ENCODE data around the gene GRID1.
"Not testable (repeated sequence)": the region's sequence is repeated elsewhere in the genome, so short reads cannot be mapped to it uniquely, and the experiment has no call there.

The GRID1 gene

GRCh38 chr10:85983051-85983450 is 383.5 kb downstream of the GRID1 start:
- DNase-seq = no peak
- H3K9me3 Mint-ChIP-seq = no peaks in the 10 kb centered on the region

GRCh38 chr10:85979598-85979997 is 387.0 kb downstream of the GRID1 start:
- DNase-seq (no peak), ATAC-seq (no peak)
- Mint-ChIP-seq H3K4me3 (no peak overlapping the region), H3K4me1 (no peaks in the 10 kb centered on the region), H3K27me3 (peaks cover 17% of the 10 kb centered on the region), H3K27ac (no peak overlapping the region), H3K9me3 (no peaks in the 10 kb centered on the region)

More at GRCh38 chr10:85983051-85983450, 383.5 kb downstream of the GRID1 start:
- H3K4me1 Mint-ChIP-seq = no peaks in the 10 kb centered on the region
- H3K27me3 Mint-ChIP-seq = peaks cover 16% of the 10 kb centered on the region
- H3K27ac Mint-ChIP-seq = no peak overlapping the region
- H3K4me3 Mint-ChIP-seq = no peak overlapping the region
- no peak for ATAC-seq

GRCh38 chr10:85978566-85979358 is 387.8 kb downstream of the GRID1 start:
- Mint-ChIP-seq H3K27me3 (peaks cover 10% of the 10 kb centered on the region), H3K27ac (no peak overlapping the region), H3K4me1 (no peaks in the 10 kb centered on the region), H3K9me3 (no peaks in the 10 kb centered on the region), H3K4me3 (no peak overlapping the region)
- no peak for DNase-seq
- ATAC-seq = no peak

GRCh38 chr10:85977642-85978041 is 389.0 kb downstream of the GRID1 start:
- peaks cover 8% of the 10 kb centered on the region for H3K27me3 Mint-ChIP-seq
- H3K4me1 Mint-ChIP-seq = no peaks in the 10 kb centered on the region
- DNase-seq (no peak), ATAC-seq (no peak)
- no peak overlapping the region for H3K27ac Mint-ChIP-seq
- no peaks in the 10 kb centered on the region for H3K9me3 Mint-ChIP-seq
- H3K4me3 Mint-ChIP-seq = no peak overlapping the region

GRCh38 chr10:85976267-85976793 is 390.3 kb downstream of the GRID1 start:
- H3K4me1 Mint-ChIP-seq = no peaks in the 10 kb centered on the region
- peaks cover 8% of the 10 kb centered on the region for H3K27me3 Mint-ChIP-seq
- H3K9me3 Mint-ChIP-seq = no peaks in the 10 kb centered on the region
- no peak overlapping the region for H3K4me3 Mint-ChIP-seq
- DNase-seq = no peak
- no peak overlapping the region for H3K27ac Mint-ChIP-seq
- peak; percentile 34 for ATAC-seq

GRCh38 chr10:85971494-85971893 is 395.1 kb downstream of the GRID1 start:
- Mint-ChIP-seq H3K27ac (no peak overlapping the region), H3K27me3 (peaks cover 8% of the 10 kb centered on the region), H3K4me1 (no peaks in the 10 kb centered on the region), H3K9me3 (peaks cover 9 to 10% of the 10 kb centered on the region in 2 donors), H3K4me3 (no peak overlapping the region)
- ATAC-seq = no peak
- no peak for DNase-seq

- Mint-ChIP-seq H3K4me3 (no peak overlapping the region), H3K27ac (peak overlapping the region in 1 of 2 donors; percentile 79), H3K4me1 (no peaks in the 10 kb centered on the region), H3K27me3 (no peaks in the 10 kb centered on the region), H3K9me3 (peaks cover 10 to 19% of the 10 kb centered on the region in 2 donors)
- ATAC-seq = peak; percentile 52
- DNase-seq = no peak
These were observed 399.0 kb downstream of the GRID1 start for GRCh38 chr10:85967594-85967993.

- peaks cover 0 to 15% of the 10 kb centered on the region in 2 donors for H3K9me3 Mint-ChIP-seq
- H3K4me3 Mint-ChIP-seq = no peak overlapping the region
- no peak for DNase-seq
- ATAC-seq = no peak
- H3K27me3 Mint-ChIP-seq = peaks cover 5% of the 10 kb centered on the region
- H3K27ac Mint-ChIP-seq = peak overlapping the region in 1 of 2 donors; percentile 36
- H3K4me1 Mint-ChIP-seq = no peaks in the 10 kb centered on the region
These were observed 405.0 kb downstream of the GRID1 start for GRCh38 chr10:85961479-85962067.

- Mint-ChIP-seq H3K27ac (no peak overlapping the region), H3K27me3 (peaks cover 5% of the 10 kb centered on the region), H3K4me3 (no peak overlapping the region), H3K4me1 (no peaks in the 10 kb centered on the region), H3K9me3 (peaks cover 0 to 15% of the 10 kb centered on the region in 2 donors)
- DNase-seq (no peak), ATAC-seq (no peak)
These were observed 405.5 kb downstream of the GRID1 start for GRCh38 chr10:85961073-85961472.

GRCh38 chr10:85959239-85959638 is 407.4 kb downstream of the GRID1 start:
- no peak overlapping the region for H3K27ac Mint-ChIP-seq
- H3K4me1 Mint-ChIP-seq = no peaks in the 10 kb centered on the region
- DNase-seq (no peak), ATAC-seq (no peak)
- H3K27me3 Mint-ChIP-seq = peaks cover 5% of the 10 kb centered on the region
- H3K9me3 Mint-ChIP-seq = peaks cover 0 to 15% of the 10 kb centered on the region in 2 donors
- no peak overlapping the region for H3K4me3 Mint-ChIP-seq

GRCh38 chr10:85950921-85951320 is 415.7 kb downstream of the GRID1 start:
- no peaks in the 10 kb centered on the region for H3K9me3 Mint-ChIP-seq
- no peak for ATAC-seq

GRCh38 chr10:85946713-85947326 is 419.8 kb downstream of the GRID1 start:
- no peak overlapping the region for H3K27ac Mint-ChIP-seq
- DNase-seq = no peak
- ATAC-seq = no peak
- H3K27me3 Mint-ChIP-seq = peaks cover 26% of the 10 kb centered on the region
- no peak overlapping the region for H3K4me3 Mint-ChIP-seq
- no peaks in the 10 kb centered on the region for H3K4me1 Mint-ChIP-seq
- no peaks in the 10 kb centered on the region for H3K9me3 Mint-ChIP-seq

More at GRCh38 chr10:85950921-85951320, 415.7 kb downstream of the GRID1 start:
- H3K4me3 Mint-ChIP-seq = no peak overlapping the region
- no peaks in the 10 kb centered on the region for H3K4me1 Mint-ChIP-seq
- H3K27ac Mint-ChIP-seq = no peak overlapping the region
- peaks cover 17% of the 10 kb centered on the region for H3K27me3 Mint-ChIP-seq
- no peak for DNase-seq

GRCh38 chr10:85936161-85936560 is 430.4 kb downstream of the GRID1 start:
- no peaks in the 10 kb centered on the region for H3K4me1 Mint-ChIP-seq
- H3K4me3 Mint-ChIP-seq = no peak overlapping the region
- DNase-seq = no peak
- no peaks in the 10 kb centered on the region for H3K9me3 Mint-ChIP-seq
- H3K27me3 Mint-ChIP-seq = peaks cover 5% of the 10 kb centered on the region
- H3K27ac Mint-ChIP-seq = no peak overlapping the region
- ATAC-seq = no peak

- Mint-ChIP-seq H3K4me1 (no peaks in the 10 kb centered on the region), H3K27ac (no peak overlapping the region), H3K27me3 (no peaks in the 10 kb centered on the region), H3K4me3 (no peak overlapping the region), H3K9me3 (no peaks in the 10 kb centered on the region)
- no peak for ATAC-seq
- no peak for DNase-seq
These were observed 432.0 kb downstream of the GRID1 start for GRCh38 chr10:85934586-85934985.

- ATAC-seq, H3K27me3 Mint-ChIP-seq, H3K27ac Mint-ChIP-seq, H3K9me3 Mint-ChIP-seq, H3K4me1 Mint-ChIP-seq, H3K4me3 Mint-ChIP-seq, DNase-seq: not testable (repeated sequence)
These were observed 436.6 kb downstream of the GRID1 start for GRCh38 chr10:85929993-85930392.
